H1 (cell line): ENCODE data around the gene STK39. TPM values are rescaled to one million over a fixed set of nuclear protein-coding genes. Genes with fewer than 3 reads are reported as not detected.

Experiments used
- BCL11A ChIP-seq, 2 experiments: IDR thresholded peaks; one replicate each; pipeline ENCODE4 v1.6.1; 2011; ENCODE audit warnings: low read depth in 2 of 2, low read length in 2 of 2, mild to moderate bottlenecking in 2 of 2
- EP300 ChIP-seq, 2 experiments: IDR thresholded peaks; 1 replicate in 1 of 2; 2 replicates in 1 of 2; pipeline ENCODE4 v1.6.1; 2011 to 2012; ENCODE audit warnings: low read depth in 2 of 2, low read length in 2 of 2, mild to moderate bottlenecking in 2 of 2, borderline replicate concordance in 1 of 2, inconsistent platforms in 1 of 2, moderate library complexity in 1 of 2
- RFX5 ChIP-seq: IDR thresholded peaks from 2 replicates; pipeline ENCODE4 v1.6.1; 2011; ENCODE audit warnings: low read depth, low read length, improper control_type of control experiment, borderline replicate concordance
- RNF2 ChIP-seq: fragments of 200-900, 300-1000 bp; sonication (generic); IDR thresholded peaks from 2 replicates; pipeline ENCODE4 v1.7.1; 2016; ENCODE audit warnings: borderline replicate concordance, low read depth, mild to moderate bottlenecking, antibody characterized with exemption, low read length; ENCODE audit not compliant: poor library complexity, severe bottlenecking; ENCODE audit errors: missing control alignments
- SIX5 ChIP-seq: IDR thresholded peaks from 2 replicates; pipeline ENCODE4 v1.6.1; 2011; ENCODE audit warnings: mild to moderate bottlenecking, low read depth, low read length
- polyA plus RNA-seq, 7 experiments: library from polyadenylated mRNA; depleted of rRNA in 3 of 7; stranded (reverse) in 5 of 7; unstranded in 2 of 7; fragments of >200 nt in 5 of 7; fragments of 200-250 nt in 2 of 7; gene quantifications; 1 replicate in 5 of 7; 2 replicates in 1 of 7; 4 replicates in 1 of 7; pipeline versions ENCODE4 v1.2.1 to v1.2.3, GENCODE V29; 2011 to 2013; ENCODE audit warnings: missing spikeins in 2 of 7, mixed read lengths in 2 of 7
- total RNA-seq: library from RNA; stranded (reverse); fragmentation: NEBNext Ultra II Directional; extraction: Animal tissue kit (Norgen Biotek cat#: 25700); gene quantifications from 2 replicates; pipeline ENCODE4 v1.2.1, GENCODE V29; 2021

Gene STK39
- total and polyA plus RNA-seq, 2 of the 8 experiments (the other 6 are each of a cell fraction or from before 2014, with no cell fraction given): 13.7 to 23.8 TPM

GRCh38 chr2:168208652-168209051, 38.7 kb downstream of the STK39 start (continued):
- no peak for TF ChIP-seq RNF2
- no peak for TF ChIP-seq EP300 (IDR thresholded peaks at IDR 0.05; ENCODE audit: borderline replicate concordance in 1 of 2, low read depth in 2 of 2, low read length in 2 of 2)
- no peak for TF ChIP-seq SIX5
- TF ChIP-seq BCL11A (IDR thresholded peaks at IDR 0.05; ENCODE audit: low read depth in 2 of 2, low read length in 2 of 2): no peak
- TF ChIP-seq RFX5: no peak
